Left lung (tissue), 10 donors: ENCODE measurements around the gene CLEC4C. TPM values are rescaled to one million over a fixed set of nuclear protein-coding genes. Genes with fewer than 3 reads are reported as not detected.
"Not testable (repeated sequence)": the region's sequence is repeated elsewhere in the genome, so short reads cannot be mapped to it uniquely, and the experiment has no call there.

Experiments used
- ATAC-seq: fragments of 200-7000 bp; cut with Tn5 transposase; one replicate; pipeline ENCODE4 v1.9.1; 2020; ENCODE audit warnings: moderate library complexity
- DNase-seq, 4 donors: peaks; one replicate each; pipeline ENCODE4 v3.0.0-alpha.2; 2013 to 2020
- H3K27ac ChIP-seq, 2 donors: fragments of 200-600 bp; sonication (generic) in 1 of 2; one replicate each; pipeline versions ENCODE4 v1.5.0 to v1.8.0; 2020 to 2021
- H3K27me3 ChIP-seq, 2 donors: fragments of 200-600 bp; sonication (generic) in 1 of 2; one replicate each; pipeline versions ENCODE4 v1.5.0 to v1.8.0; 2020 to 2021
- H3K36me3 ChIP-seq, 2 donors: fragments of 200-600 bp; sonication (generic) in 1 of 2; one replicate each; pipeline versions ENCODE4 v1.5.0 to v1.8.0; 2020 to 2021
- H3K4me1 ChIP-seq, 2 donors: fragments of 200-600 bp; one replicate each; pipeline ENCODE4 v1.8.0; 2021
- H3K4me3 ChIP-seq, 2 donors: fragments of 200-600 bp; sonication (generic) in 1 of 2; one replicate each; pipeline versions ENCODE4 v1.5.0 to v1.8.0; 2020 to 2021; ENCODE audit warnings: mild to moderate bottlenecking in 1 of 2
- H3K9me3 ChIP-seq, 2 donors: fragments of 200-600 bp; sonication (generic) in 1 of 2; one replicate each; pipeline versions ENCODE4 v1.5.0 to v1.8.0; 2020 to 2021
- CTCF ChIP-seq, 2 donors: fragments of 200-600 bp; sonication (generic) in 1 of 2; IDR thresholded peaks; one replicate each; pipeline versions ENCODE4 v1.5.0 to v1.8.0; 2021; ENCODE audit warnings: antibody characterized with exemption in 2 of 2
- intact Hi-C, 2 donors: fragments of 100-400 bp; cut with DNase I; formaldehyde crosslinking; loops; one replicate each; pipeline versions ENCODE4 v1.11.2 to v1.14.2; 2022
- polyA plus RNA-seq, 6 donors: library from polyadenylated mRNA; unstranded; fragments of 120-200 nt; gene quantifications; one replicate each; pipeline ENCODE4 v1.2.1, GENCODE V29; 2013; ENCODE audit not compliant: insufficient read length in 6 of 6
- total RNA-seq, 2 donors: library from RNA; stranded (reverse); fragmentation: NEBNext Ultra II Directional; extraction: Animal tissue kit (Norgen Biotek cat#: 25700); gene quantifications; one replicate each; pipeline ENCODE4 v1.2.1, GENCODE V29; 2021
- donor health status: DM: no; HTN: yes; CAD: no.
- donor health status: DM: no; HTN: no; CAD: no.

The CLEC4C gene
- total and polyA plus RNA-seq, 8 donors = 0.15 to 0.37 (median 0.20) TPM; not detected in 3

GRCh38 chr12:7748852-7749251, 1.7 kb upstream of the CLEC4C start:
- no peak for DNase-seq
- Histone ChIP-seq H3K4me1 (no peaks in the 10 kb centered on the region), H3K9me3 (no peaks in the 10 kb centered on the region), H3K27me3 (no peaks in the 10 kb centered on the region), H3K36me3 (no peaks in the 10 kb centered on the region), H3K4me3 (no peak overlapping the region), H3K27ac (no peak overlapping the region)
- ATAC-seq = no peak
- no peak for TF ChIP-seq CTCF (IDR thresholded peaks at IDR 0.05)
- intact Hi-C loops = no loop called here

GRCh38 chr12:7732993-7733392, 14.2 kb downstream of the CLEC4C start:
- Histone ChIP-seq H3K9me3 (no peaks in the 10 kb centered on the region), H3K4me1 (no peaks in the 10 kb centered on the region), H3K4me3 (no peak overlapping the region), H3K27me3 (no peaks in the 10 kb centered on the region), H3K36me3 (no peaks in the 10 kb centered on the region), H3K27ac (no peak overlapping the region)
- ATAC-seq (no peak), DNase-seq (no peak)
- no peak for TF ChIP-seq CTCF (IDR thresholded peaks at IDR 0.05)
- intact Hi-C loops = no loop called here

GRCh38 chr12:7731486-7731885, 15.7 kb downstream of the CLEC4C start:
- no peaks in the 10 kb centered on the region for H3K9me3 ChIP-seq
- H3K4me1 ChIP-seq = no peaks in the 10 kb centered on the region
- no peak for TF ChIP-seq CTCF (IDR thresholded peaks at IDR 0.05)
- DNase-seq (peak in 1 of 4 donors; percentile 5), ATAC-seq (no peak)
- H3K27me3 ChIP-seq = no peaks in the 10 kb centered on the region
- no peak overlapping the region for H3K27ac ChIP-seq
- H3K36me3 ChIP-seq = no peaks in the 10 kb centered on the region
- no peak overlapping the region for H3K4me3 ChIP-seq
- intact Hi-C loops = no loop called here

GRCh38 chr12:7730984-7731383, 16.2 kb downstream of the CLEC4C start:
- H3K9me3 ChIP-seq, ATAC-seq, H3K4me3 ChIP-seq, H3K4me1 ChIP-seq, H3K27ac ChIP-seq, H3K27me3 ChIP-seq, H3K36me3 ChIP-seq, intact Hi-C loops, DNase-seq: not testable (repeated sequence)

GRCh38 chr12:7729746-7730145, 17.4 kb downstream of the CLEC4C start:
- no peaks in the 10 kb centered on the region for H3K9me3 ChIP-seq
- no peak overlapping the region for H3K27ac ChIP-seq
- TF ChIP-seq CTCF (IDR thresholded peaks at IDR 0.05) = no peak
- H3K36me3 ChIP-seq = no peaks in the 10 kb centered on the region
- no peak for ATAC-seq
- H3K27me3 ChIP-seq = no peaks in the 10 kb centered on the region
- H3K4me1 ChIP-seq = no peaks in the 10 kb centered on the region
- DNase-seq = no peak
- intact Hi-C loops = no loop called here
- H3K4me3 ChIP-seq = no peak overlapping the region

GRCh38 chr12:7723926-7724325, 23.2 kb downstream of the CLEC4C start:
- intact Hi-C loops = no loop called here
- TF ChIP-seq CTCF (IDR thresholded peaks at IDR 0.05) = no peak
- H3K27ac ChIP-seq = no peak overlapping the region
- H3K4me3 ChIP-seq = no peak overlapping the region
- no peak for ATAC-seq
- no peak for DNase-seq
- no peaks in the 10 kb centered on the region for H3K9me3 ChIP-seq
- H3K36me3 ChIP-seq = no peaks in the 10 kb centered on the region
- peaks cover 0 to 21% of the 10 kb centered on the region in 2 donors for H3K27me3 ChIP-seq
- no peaks in the 10 kb centered on the region for H3K4me1 ChIP-seq
